HG03025 (cell line): ENCODE data around the gene GP1BB.

Experiments
- ATAC-seq: cut with Tn5 transposase; IDR thresholded peaks from one replicate; pipeline ENCODE4 v1.9.1; 2021; ENCODE audit warnings: mild to moderate bottlenecking, moderate library complexity; ENCODE audit not compliant: unreplicated experiment, low FRiP score

The GP1BB gene

GRCh38 chr22:19753996-19754700 lies 30.8 kb downstream of the GP1BB start:
- ATAC-seq = no peak

GRCh38 chr22:19754701-19755144 lies 31.4 kb downstream of the GP1BB start:
- no peak for ATAC-seq

- ATAC-seq = no peak
These were observed 31.9 kb downstream of the GP1BB start for GRCh38 chr22:19755145-19755710.

GRCh38 chr22:19755722-19756287 lies 32.5 kb downstream of the GP1BB start:
- ATAC-seq = no peak

GRCh38 chr22:19756288-19757128 lies 33.2 kb downstream of the GP1BB start:
- no peak for ATAC-seq

GRCh38 chr22:19757140-19757984 lies 34.0 kb downstream of the GP1BB start:
- no peak for ATAC-seq

GRCh38 chr22:19757985-19758895 lies 34.9 kb downstream of the GP1BB start:
- ATAC-seq = no peak

- ATAC-seq = no peak
These were observed 35.6 kb downstream of the GP1BB start for GRCh38 chr22:19758896-19759426.

- ATAC-seq = no peak
These were observed 36.2 kb downstream of the GP1BB start for GRCh38 chr22:19759427-19760057.

- ATAC-seq = no peak
These were observed 37.0 kb downstream of the GP1BB start, which contains the start of gene TBX1 for GRCh38 chr22:19760058-19760950. TBX1 (plus strand) TSS chr22:19760778; CDS start chr22:19760844, 66 bp downstream.

- ATAC-seq = no peak
These were observed 37.8 kb downstream of the GP1BB start for GRCh38 chr22:19760951-19761724.

- ATAC-seq = no peak
These were observed 38.6 kb downstream of the GP1BB start for GRCh38 chr22:19761725-19762567.

GRCh38 chr22:19762568-19763457 lies 39.5 kb downstream of the GP1BB start:
- no peak for ATAC-seq

- ATAC-seq = no peak
These were observed 40.3 kb downstream of the GP1BB start for GRCh38 chr22:19763458-19764298.
